CD14-positive monocyte (primary cell): ENCODE measurements around the gene CSNK1A1L. TPM values are rescaled to one million over a fixed set of nuclear protein-coding genes. Genes with fewer than 3 reads are reported as not detected.

Source experiments
- DNase-seq, 3 donors: peaks; one replicate each; pipeline ENCODE4 v3.0.0-alpha.2; 2011 to 2022
- H2AFZ ChIP-seq: 2 replicates; pipeline ENCODE4 v1.6.0; 2012; ENCODE audit warnings: mild to moderate bottlenecking, low read depth, low read length, inconsistent platforms; ENCODE audit not compliant: insufficient read depth, poor library complexity, severe bottlenecking
- H3K27ac ChIP-seq, 2 donors: 1 replicate in 1 of 2; 2 replicates in 1 of 2; pipeline ENCODE4 v1.5.1; 2012 to 2013; ENCODE audit warnings: low read length in 2 of 2, control low read depth in 1 of 2, inconsistent platforms in 1 of 2, low read depth in 1 of 2, mild to moderate bottlenecking in 1 of 2
- H3K27me3 ChIP-seq, 2 donors: one replicate each; pipeline versions ENCODE4 v1.6.0 to v1.6.1; 2011 to 2013; ENCODE audit warnings: low read length in 2 of 2; ENCODE audit not compliant: control insufficient read depth in 2 of 2, insufficient read depth in 2 of 2
- H3K36me3 ChIP-seq, 2 donors: replicated peaks in 1 of 2; 1 replicate in 1 of 2; 2 replicates in 1 of 2; pipeline versions ENCODE4 v1.5.1 to v1.6.1; 2012 to 2013; ENCODE audit warnings: low read length in 2 of 2, control low read depth in 1 of 2, inconsistent platforms in 1 of 2, mild to moderate bottlenecking in 1 of 2; ENCODE audit not compliant: insufficient read depth in 2 of 2, control insufficient read depth in 1 of 2
- H3K4me1 ChIP-seq, 2 donors: 1 replicate in 1 of 2; 2 replicates in 1 of 2; pipeline versions ENCODE4 v1.5.1 to v1.6.1; 2012 to 2013; ENCODE audit warnings: low read length in 2 of 2, control low read depth in 1 of 2, inconsistent platforms in 1 of 2, mild to moderate bottlenecking in 1 of 2, moderate library complexity in 1 of 2; ENCODE audit not compliant: insufficient read depth in 2 of 2, control insufficient read depth in 1 of 2
- H3K4me2 ChIP-seq: replicated peaks from 2 replicates; pipeline ENCODE3; 2012; ENCODE audit warnings: low read length, moderate library complexity, mild to moderate bottlenecking; ENCODE audit not compliant: poor library complexity, severe bottlenecking; ENCODE audit errors: extremely low read depth
- H3K4me3 ChIP-seq, 3 experiments: fragments of 200-600 bp in 1 of 3; sonication (generic) in 1 of 3; replicated peaks in 1 of 3; 1 replicate in 2 of 3; 2 replicates in 1 of 3; pipeline ENCODE4 v1.5.1; 2011 to 2013; ENCODE audit warnings: low read length in 3 of 3, mild to moderate bottlenecking in 3 of 3, control low read depth in 2 of 3, low read depth in 2 of 3, inconsistent platforms in 1 of 3, moderate library complexity in 1 of 3
- H3K79me2 ChIP-seq: 2 replicates; pipeline ENCODE4 v1.6.0; 2012; ENCODE audit warnings: mild to moderate bottlenecking, control low read depth, inconsistent platforms, low read length, moderate library complexity; ENCODE audit not compliant: insufficient read depth
- H3K9ac ChIP-seq: 2 replicates; pipeline ENCODE4 v1.6.0; 2017; ENCODE audit warnings: low read length, mild to moderate bottlenecking; ENCODE audit not compliant: insufficient read depth, poor library complexity, severe bottlenecking
- H3K9me3 ChIP-seq, 2 donors: replicated peaks in 1 of 2; 1 replicate in 1 of 2; 2 replicates in 1 of 2; pipeline versions ENCODE4 v1.5.1 to v1.6.1; 2012 to 2013; ENCODE audit warnings: low read length in 2 of 2, control low read depth in 1 of 2; ENCODE audit not compliant: control insufficient read depth in 1 of 2, insufficient read depth in 1 of 2
- H4K20me1 ChIP-seq: 2 replicates; pipeline ENCODE4 v1.6.0; 2012; ENCODE audit warnings: mild to moderate bottlenecking, low read length, control low read depth, moderate library complexity; ENCODE audit not compliant: insufficient read depth
- H3K27ac Mint-ChIP-seq, 7 donors: one replicate each; pipeline ENCODE4 v1.8.0; 2020; ENCODE audit warnings: mild to moderate bottlenecking in 7 of 7, mixed read lengths in 7 of 7, moderate library complexity in 6 of 7, inconsistent platforms in 2 of 7
- H3K27me3 Mint-ChIP-seq, 3 donors: one replicate each; pipeline ENCODE4 v1.8.0; 2021 to 2022; ENCODE audit warnings: low read depth in 3 of 3, mild to moderate bottlenecking in 3 of 3, mixed read lengths in 3 of 3, moderate library complexity in 3 of 3, inconsistent platforms in 1 of 3
- H3K36me3 Mint-ChIP-seq, 2 donors: one replicate each; pipeline ENCODE4 v1.8.0; 2020; ENCODE audit warnings: mixed read lengths in 2 of 2, inconsistent platforms in 1 of 2, mild to moderate bottlenecking in 1 of 2
- H3K4me1 Mint-ChIP-seq: one replicate; pipeline ENCODE4 v1.8.0; 2020; ENCODE audit warnings: mild to moderate bottlenecking, mixed read lengths
- H3K4me3 Mint-ChIP-seq, 2 donors: one replicate each; pipeline ENCODE4 v1.8.0; 2020; ENCODE audit warnings: mild to moderate bottlenecking in 2 of 2, mixed read lengths in 2 of 2, moderate library complexity in 1 of 2
- H3K9me3 Mint-ChIP-seq, 7 donors: one replicate each; pipeline ENCODE4 v1.8.0; 2020 to 2022; ENCODE audit warnings: mixed read lengths in 7 of 7, mild to moderate bottlenecking in 6 of 7, moderate library complexity in 6 of 7, inconsistent platforms in 2 of 7
- WGBS: methylation state at CpG from one replicate; pipeline ENCODE4 v1.1.5; 2013; ENCODE audit warnings: missing lambda C conversion rate; ENCODE audit not compliant: insufficient coverage; 5-methylcytosine and 5-hydroxymethylcytosine counted together
- intact Hi-C, 2 donors: fragments of 100-400 bp; cut with micrococcal nuclease; formaldehyde crosslinking; loops; one replicate each; pipeline versions ENCODE4 v1.15.0 to v1.15.1; 2023
- polyA plus RNA-seq, 3 donors: library from polyadenylated mRNA; depleted of rRNA in 1 of 3; unstranded in 2 of 3; stranded (reverse) in 1 of 3; fragments of 300-500 nt in 2 of 3; fragments of >200 nt in 1 of 3; fragmentation: Illumina TruSeq in 2 of 3; gene quantifications; 1 replicate in 2 of 3; 2 replicates in 1 of 3; pipeline ENCODE4 v1.2.3, GENCODE V29; 2012 to 2021
- TF ChIP-seq, protein P1 (sequence below): fragments of 200-600 bp; IDR thresholded peaks from one replicate; pipeline ENCODE4 v1.8.0; 2022; ENCODE audit warnings: antibody characterized with exemption, mild to moderate bottlenecking

The CSNK1A1L gene
- polyA plus RNA-seq, 3 donors = 0.07 TPM; not detected in 2

DNA sequence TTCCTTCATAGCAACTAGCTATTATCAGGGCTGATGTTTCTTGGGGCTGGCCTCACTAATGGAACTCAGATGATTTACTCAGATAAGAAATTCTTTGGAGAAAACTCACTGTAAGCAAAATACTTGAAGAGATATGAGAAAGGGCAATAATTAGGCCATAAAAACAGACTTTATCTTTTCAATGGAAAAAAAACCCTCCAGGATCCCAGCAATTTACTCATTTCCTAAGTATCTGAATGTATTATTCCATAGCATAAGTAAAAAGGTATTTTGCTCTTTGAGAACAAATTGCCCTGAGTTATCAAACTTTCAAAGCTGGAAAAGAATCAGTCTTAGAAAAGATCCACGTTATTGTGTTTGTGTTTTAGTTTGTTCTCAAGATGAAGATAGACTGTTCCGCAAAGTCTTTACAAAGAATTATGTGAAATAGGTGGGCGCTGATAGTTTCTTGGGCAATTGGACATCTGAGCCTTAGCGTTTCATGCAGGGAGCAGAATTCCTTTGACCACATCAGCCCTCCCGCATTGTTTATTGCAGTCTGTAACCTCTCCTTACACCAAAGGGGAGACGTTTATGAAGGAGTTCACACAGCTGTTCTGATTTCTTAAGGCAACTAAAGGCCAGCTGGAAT lies 29.1 kb upstream of the CSNK1A1L start:
- no peaks in the 10 kb centered on the region for H3K36me3 Mint-ChIP-seq
- TF ChIP-seq, protein P1, sequence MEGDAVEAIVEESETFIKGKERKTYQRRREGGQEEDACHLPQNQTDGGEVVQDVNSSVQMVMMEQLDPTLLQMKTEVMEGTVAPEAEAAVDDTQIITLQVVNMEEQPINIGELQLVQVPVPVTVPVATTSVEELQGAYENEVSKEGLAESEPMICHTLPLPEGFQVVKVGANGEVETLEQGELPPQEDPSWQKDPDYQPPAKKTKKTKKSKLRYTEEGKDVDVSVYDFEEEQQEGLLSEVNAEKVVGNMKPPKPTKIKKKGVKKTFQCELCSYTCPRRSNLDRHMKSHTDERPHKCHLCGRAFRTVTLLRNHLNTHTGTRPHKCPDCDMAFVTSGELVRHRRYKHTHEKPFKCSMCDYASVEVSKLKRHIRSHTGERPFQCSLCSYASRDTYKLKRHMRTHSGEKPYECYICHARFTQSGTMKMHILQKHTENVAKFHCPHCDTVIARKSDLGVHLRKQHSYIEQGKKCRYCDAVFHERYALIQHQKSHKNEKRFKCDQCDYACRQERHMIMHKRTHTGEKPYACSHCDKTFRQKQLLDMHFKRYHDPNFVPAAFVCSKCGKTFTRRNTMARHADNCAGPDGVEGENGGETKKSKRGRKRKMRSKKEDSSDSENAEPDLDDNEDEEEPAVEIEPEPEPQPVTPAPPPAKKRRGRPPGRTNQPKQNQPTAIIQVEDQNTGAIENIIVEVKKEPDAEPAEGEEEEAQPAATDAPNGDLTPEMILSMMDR = no peak
- Histone ChIP-seq H3K27me3 (no peaks in the 10 kb centered on the region), H3K36me3 (no peaks in the 10 kb centered on the region), H3K9ac (no peak overlapping the region), H3K4me1 (no peaks in the 10 kb centered on the region), H3K9me3 (peaks cover 0 to 3% of the 10 kb centered on the region in 2 donors), H3K79me2 (no peaks in the 10 kb centered on the region), H2AFZ (no peak overlapping the region), H3K27ac (no peak overlapping the region), H3K4me3 (no peak overlapping the region), H3K4me2 (no peak overlapping the region), H4K20me1 (no peaks in the 10 kb centered on the region)
- H3K4me1 Mint-ChIP-seq = no peaks in the 10 kb centered on the region
- intact Hi-C loops = no loop called here
- peaks cover 0 to 8% (median 4%) of the 10 kb centered on the region in 7 donors for H3K9me3 Mint-ChIP-seq
- WGBS = 90% methylated on average over 4 of the region's 6 CpGs
- H3K27ac Mint-ChIP-seq = no peak overlapping the region
- H3K27me3 Mint-ChIP-seq = peaks cover 0 to 2% (median 0%) of the 10 kb centered on the region in 3 donors
- DNase-seq = no peak
- H3K4me3 Mint-ChIP-seq = no peak overlapping the region

DNA sequence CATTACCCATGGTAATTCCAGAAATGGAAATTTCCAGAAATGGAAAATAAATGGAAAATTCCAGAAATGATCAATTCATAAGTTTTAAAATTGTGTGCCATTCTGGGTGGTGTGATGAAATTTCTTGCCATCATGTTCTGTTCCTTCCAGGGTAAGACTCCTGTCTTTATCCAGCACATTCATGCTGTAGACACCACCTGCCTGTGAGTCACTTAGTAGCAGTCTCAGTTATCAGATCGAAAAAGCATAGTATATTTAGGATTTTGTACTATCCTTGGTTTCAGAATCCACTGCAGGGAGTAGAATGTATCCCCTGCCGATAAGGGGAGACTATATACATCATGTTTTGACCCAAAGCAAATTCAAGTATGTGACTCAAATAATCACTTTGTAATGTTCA lies 26.7 kb upstream of the CSNK1A1L start:
- no peak for DNase-seq
- Mint-ChIP-seq H3K27me3 (peaks cover 0 to 1% (median 0%) of the 10 kb centered on the region in 3 donors), H3K9me3 (peaks cover 0 to 11% (median 2%) of the 10 kb centered on the region in 7 donors), H3K27ac (no peak overlapping the region), H3K4me3 (no peak overlapping the region), H3K36me3 (no peaks in the 10 kb centered on the region), H3K4me1 (no peaks in the 10 kb centered on the region)
- Histone ChIP-seq H3K4me3 (no peak overlapping the region), H4K20me1 (no peaks in the 10 kb centered on the region), H2AFZ (no peak overlapping the region), H3K79me2 (no peaks in the 10 kb centered on the region), H3K4me2 (no peak overlapping the region), H3K27me3 (no peaks in the 10 kb centered on the region), H3K9ac (no peak overlapping the region), H3K27ac (no peak overlapping the region), H3K4me1 (no peaks in the 10 kb centered on the region), H3K9me3 (peaks cover 0 to 3% of the 10 kb centered on the region in 2 donors), H3K36me3 (no peaks in the 10 kb centered on the region)
- TF ChIP-seq, protein P1 = no peak
- intact Hi-C loops = no loop called here
- WGBS = no CpG with 5 or more reads among the region's 2 CpGs
